Neural crest cell (in vitro differentiated cells): ENCODE results near the gene TAL2. TPM values are rescaled to one million over a fixed set of nuclear protein-coding genes. Genes with fewer than 3 reads are reported as not detected.

ENCODE experiments used
- DNase-seq: peaks from one replicate; pipeline ENCODE4 v3.0.0; 2021; ENCODE audit warnings: low read depth, mixed read lengths, low spot score
- H3K27ac Mint-ChIP-seq: one replicate; pipeline ENCODE4 v1.8.0; 2021; ENCODE audit warnings: mild to moderate bottlenecking, mixed read lengths; ENCODE audit not compliant: unreplicated experiment
- H3K27me3 Mint-ChIP-seq: 2 replicates; pipeline ENCODE4 v1.8.0; 2021; ENCODE audit warnings: low read depth, mild to moderate bottlenecking, mixed read lengths
- H3K36me3 Mint-ChIP-seq: 2 replicates; pipeline ENCODE4 v1.8.0; 2021; ENCODE audit warnings: low read depth, mild to moderate bottlenecking, mixed read lengths
- H3K4me1 Mint-ChIP-seq: 2 replicates; pipeline ENCODE4 v1.8.0; 2021; ENCODE audit warnings: mixed read lengths
- H3K4me3 Mint-ChIP-seq: one replicate; pipeline ENCODE4 v1.8.0; 2021; ENCODE audit warnings: mild to moderate bottlenecking, mixed read lengths
- H3K9me3 Mint-ChIP-seq: 2 replicates; pipeline ENCODE4 v1.8.0; 2021; ENCODE audit warnings: mixed read lengths
- CTCF ChIP-seq: fragments of 200-600 bp; sonication (generic); conservative IDR thresholded peaks from 2 replicates; pipeline ENCODE4 v1.5.0; 2021; ENCODE audit warnings: antibody characterized with exemption, mild to moderate bottlenecking
- total RNA-seq: library from RNA; stranded (reverse); gene quantifications from 2 replicates; pipeline ENCODE4 v1.2.1, GENCODE V29; 2021

TAL2 gene
- total RNA-seq, 1 donor from 2014 or later, result 8.4 TPM

DNA sequence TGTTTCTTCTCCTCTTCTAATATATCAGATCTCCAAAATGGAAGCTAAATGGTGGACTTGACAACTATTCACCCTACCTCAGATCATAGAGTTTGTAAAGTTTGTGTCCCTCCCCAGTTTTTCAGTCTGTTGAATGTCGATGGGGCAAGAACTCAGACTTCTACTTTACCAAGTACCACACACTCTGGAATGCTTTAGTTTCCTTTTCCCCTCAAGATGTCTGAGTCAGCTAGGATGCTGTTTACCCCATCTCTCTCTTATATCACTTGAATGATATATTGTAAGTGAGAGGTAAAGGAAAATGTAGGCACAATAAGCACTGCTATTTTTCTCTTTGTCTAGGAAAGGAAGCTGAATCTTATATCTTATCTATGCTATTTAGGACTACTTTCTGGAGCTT is 25.9 kb upstream of the TAL2 start:
- H3K27me3 Mint-ChIP-seq, result no peaks in the 10 kb centered on the region
- TF ChIP-seq CTCF, result no peak
- H3K36me3 Mint-ChIP-seq, result peaks cover 8% of the 10 kb centered on the region
- H3K27ac Mint-ChIP-seq, result no peak overlapping the region
- peaks cover 3% of the 10 kb centered on the region for H3K9me3 Mint-ChIP-seq
- no peak for DNase-seq
- no peaks in the 10 kb centered on the region for H3K4me1 Mint-ChIP-seq
- no peak overlapping the region for H3K4me3 Mint-ChIP-seq

- Mint-ChIP-seq H3K4me3 (no peak overlapping the region), H3K9me3 (peaks cover 8% of the 10 kb centered on the region), H3K27me3 (no peaks in the 10 kb centered on the region), H3K4me1 (no peaks in the 10 kb centered on the region), H3K27ac (peak overlapping the region; percentile 31), H3K36me3 (peaks cover 15% of the 10 kb centered on the region)
- TF ChIP-seq CTCF, result peak; percentile 66
- DNase-seq, result no peak
These were observed 24.4 kb upstream of the TAL2 start for GRCh38 chr9:105637787-105638395.

- Mint-ChIP-seq H3K27ac (no peak overlapping the region), H3K4me1 (no peaks in the 10 kb centered on the region), H3K36me3 (peaks cover 19% of the 10 kb centered on the region), H3K27me3 (no peaks in the 10 kb centered on the region), H3K4me3 (no peak overlapping the region), H3K9me3 (peaks cover 9% of the 10 kb centered on the region)
- TF ChIP-seq CTCF, result no peak
- DNase-seq, result no peak
These were observed 22.3 kb upstream of the TAL2 start for GRCh38 chr9:105639936-105640335.

- peaks cover 4% of the 10 kb centered on the region for H3K4me1 Mint-ChIP-seq
- no peak for DNase-seq
- H3K36me3 Mint-ChIP-seq, result peaks cover 15% of the 10 kb centered on the region
- H3K9me3 Mint-ChIP-seq, result peaks cover 9% of the 10 kb centered on the region
- no peak overlapping the region for H3K4me3 Mint-ChIP-seq
- H3K27ac Mint-ChIP-seq, result no peak overlapping the region
- TF ChIP-seq CTCF, result no peak
- H3K27me3 Mint-ChIP-seq, result no peaks in the 10 kb centered on the region
These were observed 18.5 kb upstream of the TAL2 start for GRCh38 chr9:105643795-105644194.

DNA sequence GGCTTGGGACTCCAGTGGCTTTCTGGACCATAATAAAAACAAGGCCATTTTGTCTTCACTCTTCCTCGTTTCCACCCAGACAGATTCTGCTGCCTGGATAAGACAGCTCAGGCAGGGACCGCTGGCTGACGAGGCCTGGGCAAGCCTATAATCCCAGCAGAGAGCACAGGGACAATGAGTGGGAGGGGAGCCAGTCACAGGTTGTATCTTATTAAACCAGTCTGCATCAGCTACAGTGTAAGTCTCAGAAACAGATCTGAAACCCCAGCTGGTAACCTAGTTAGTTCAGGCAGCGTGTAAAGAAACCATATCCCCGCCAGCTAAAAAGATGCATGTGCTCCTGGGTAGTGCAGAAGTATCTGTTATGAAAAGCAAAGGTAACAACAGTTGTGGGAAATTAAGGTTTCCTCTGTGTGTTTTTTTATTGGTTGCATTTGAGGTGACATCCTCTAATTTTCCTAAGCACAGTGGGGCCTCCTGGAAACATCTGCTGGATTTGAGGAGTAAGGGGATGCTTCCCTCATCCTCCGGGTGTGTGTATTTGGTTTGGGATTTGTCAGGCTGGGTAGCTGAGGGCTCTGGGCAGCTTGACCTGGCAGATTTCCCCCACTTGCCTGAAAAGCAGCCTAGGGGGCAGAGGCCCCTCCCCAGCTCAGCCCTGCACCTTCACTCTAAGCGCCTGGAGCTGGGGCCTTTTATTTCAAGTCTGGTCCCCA is 15.2 kb upstream of the TAL2 start:
- peaks cover 4% of the 10 kb centered on the region for H3K4me1 Mint-ChIP-seq
- no peaks in the 10 kb centered on the region for H3K27me3 Mint-ChIP-seq
- H3K4me3 Mint-ChIP-seq, result no peak overlapping the region
- H3K36me3 Mint-ChIP-seq, result peaks cover 7% of the 10 kb centered on the region
- DNase-seq, result no peak
- peaks cover 4% of the 10 kb centered on the region for H3K9me3 Mint-ChIP-seq
- no peak for TF ChIP-seq CTCF
- no peak overlapping the region for H3K27ac Mint-ChIP-seq
